Smooth muscle cell (in vitro differentiated cells): ENCODE results near the gene PITRM1. TPM values are rescaled to one million over a fixed set of nuclear protein-coding genes. Genes with fewer than 3 reads are reported as not detected.

Experiments
- DNase-seq: peaks from one replicate; lab custom pipeline; 2025; ENCODE audit not compliant: unreplicated experiment; lab: John Stamatoyannopoulos, UW
- H2AFZ ChIP-seq: fragments of 200-600 bp; sonication (generic); 2 replicates; pipeline ENCODE4 v1.6.0; 2016; ENCODE audit warnings: antibody characterized with exemption, low read depth, mild to moderate bottlenecking
- H3F3A ChIP-seq: fragments of 200-600 bp; sonication (generic); 2 replicates; pipeline ENCODE4 v1.6.0; 2017; ENCODE audit warnings: antibody characterized with exemption, low read depth
- H3K27ac ChIP-seq: fragments of 200-600 bp; sonication (generic); 2 replicates; pipeline ENCODE4 v1.5.1; 2016; ENCODE audit warnings: low read depth, mild to moderate bottlenecking
- H3K27me3 ChIP-seq: fragments of 200-600 bp; sonication (generic); 2 replicates; pipeline ENCODE4 v1.6.1; 2016; ENCODE audit warnings: low read depth, mild to moderate bottlenecking
- H3K36me3 ChIP-seq: fragments of 200-600 bp; sonication (generic); 2 replicates; pipeline ENCODE4 v1.5.1; 2016; ENCODE audit warnings: low read depth
- H3K4me1 ChIP-seq: fragments of 200-600 bp; sonication (generic); 2 replicates; pipeline ENCODE4 v1.5.1; 2016; ENCODE audit warnings: low read depth
- H3K4me2 ChIP-seq: fragments of 200-600 bp; sonication (generic); 2 replicates; pipeline ENCODE4 v1.6.0; 2016; ENCODE audit warnings: mild to moderate bottlenecking
- H3K4me3 ChIP-seq: fragments of 200-600 bp; sonication (generic); 2 replicates; pipeline ENCODE4 v1.5.1; 2016; ENCODE audit warnings: mild to moderate bottlenecking
- H3K79me2 ChIP-seq: fragments of 200-600 bp; sonication (generic); 2 replicates; pipeline ENCODE4 v1.6.0; 2016; ENCODE audit warnings: low read depth, mild to moderate bottlenecking
- H3K9ac ChIP-seq: fragments of 200-600 bp; sonication (generic); 2 replicates; pipeline ENCODE4 v1.6.0; 2016; ENCODE audit warnings: low read depth
- H3K9me3 ChIP-seq: fragments of 200-600 bp; sonication (generic); replicated peaks from 2 replicates; pipeline ENCODE4 v1.5.1; 2016; ENCODE audit warnings: low read depth
- H4K20me1 ChIP-seq: fragments of 200-600 bp; sonication (generic); 2 replicates; pipeline ENCODE4 v1.6.0; 2016; ENCODE audit warnings: low read depth
- CTCF ChIP-seq: fragments of 200-600 bp; sonication (generic); IDR thresholded peaks from 2 replicates; pipeline ENCODE4 v1.5.1; 2017; ENCODE audit warnings: borderline replicate concordance, mild to moderate bottlenecking, antibody characterized with exemption; ENCODE audit not compliant: insufficient read depth, poor library complexity, severe bottlenecking
- WGBS: methylation state at CpG from one replicate; pipeline ENCODE4 v1.1.7; 2016; ENCODE audit warnings: low lambda C conversion rate; 5-methylcytosine and 5-hydroxymethylcytosine counted together
- polyA plus RNA-seq: library from polyadenylated mRNA; unstranded; fragments of >200 nt; fragmentation: Nextera tagmentation; extraction: Ambion mirVana; gene quantifications from 2 replicates; pipeline ENCODE4 v1.2.1, GENCODE V29; 2016
- total RNA-seq: library from RNA; depleted of rRNA; stranded (reverse); fragments of >200 nt; gene quantifications from 2 replicates; pipeline ENCODE4 v1.2.3, GENCODE V29; 2014

The PITRM1 gene
- total and polyA plus RNA-seq, 2 experiments from 2014 or later = 49.2 to 61.3 TPM

GRCh38 chr10:3215153-3215775 lies 42.7 kb upstream of the PITRM1 start:
- no peaks in the 10 kb centered on the region for H3K9me3 ChIP-seq
- no peaks in the 10 kb centered on the region for H3K79me2 ChIP-seq
- H3K36me3 ChIP-seq = no peaks in the 10 kb centered on the region
- no peak for DNase-seq
- no peaks in the 10 kb centered on the region for H3K27me3 ChIP-seq
- no peak for TF ChIP-seq CTCF
- no peak overlapping the region for H3K27ac ChIP-seq
- no peak overlapping the region for H3K4me2 ChIP-seq
- no peaks in the 10 kb centered on the region for H3F3A ChIP-seq
- no peak overlapping the region for H3K4me3 ChIP-seq
- 77% methylated on average over 14 of the region's 14 CpGs for WGBS
- no peaks in the 10 kb centered on the region for H3K4me1 ChIP-seq
- H2AFZ ChIP-seq = no peak overlapping the region
- no peak overlapping the region for H3K9ac ChIP-seq
- H4K20me1 ChIP-seq = no peaks in the 10 kb centered on the region

DNA sequence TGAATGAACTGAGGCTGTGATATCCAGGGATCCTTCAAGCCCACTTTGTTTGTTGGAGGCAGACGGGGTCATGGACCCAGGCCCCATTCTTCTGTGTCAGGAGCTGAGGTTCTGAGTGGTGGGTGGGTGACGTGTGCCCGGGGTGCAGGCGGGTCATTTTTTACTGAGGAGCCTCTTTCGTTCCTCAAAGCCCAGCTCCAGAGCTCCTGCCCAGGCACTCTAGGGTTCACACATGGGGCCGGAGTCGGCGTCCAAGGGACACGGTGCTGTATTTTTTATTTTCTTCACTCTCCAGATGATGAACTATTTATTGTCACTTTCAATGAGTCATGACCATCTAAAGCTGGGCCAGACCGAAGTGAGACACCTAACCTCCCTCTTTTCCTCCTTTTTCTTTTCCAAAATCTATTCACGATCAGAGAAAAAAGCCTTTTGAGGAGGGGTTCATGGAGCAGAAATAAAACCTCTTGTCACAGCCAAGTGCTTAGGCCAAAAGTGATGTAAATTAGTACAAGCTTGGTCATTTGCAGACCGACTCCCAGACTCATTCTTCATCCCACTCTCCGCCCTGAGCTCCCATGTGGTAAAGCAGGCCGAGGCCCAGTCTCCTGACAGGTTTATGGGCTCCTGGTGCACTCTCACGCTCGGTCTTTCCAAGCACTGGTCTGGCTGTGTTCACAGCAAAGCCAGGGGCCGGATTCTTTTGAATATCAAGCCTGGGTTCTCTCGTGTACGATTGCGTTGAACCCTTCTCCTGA lies 41.4 kb upstream of the PITRM1 start:
- WGBS = 52% methylated on average over 20 of the region's 20 CpGs
- Histone ChIP-seq H3K9me3 (no peaks in the 10 kb centered on the region), H3K36me3 (no peaks in the 10 kb centered on the region), H3K27me3 (no peaks in the 10 kb centered on the region), H3K79me2 (no peaks in the 10 kb centered on the region), H3K4me2 (no peak overlapping the region), H2AFZ (peak overlapping the region; percentile 51), H3K4me3 (no peak overlapping the region), H3K27ac (peak overlapping the region; percentile 57), H3F3A (no peaks in the 10 kb centered on the region), H4K20me1 (no peaks in the 10 kb centered on the region), H3K9ac (no peak overlapping the region), H3K4me1 (no peaks in the 10 kb centered on the region)
- DNase-seq = no peak
- TF ChIP-seq CTCF = no peak

- H3F3A ChIP-seq = no peaks in the 10 kb centered on the region
- TF ChIP-seq CTCF = no peak
- H4K20me1 ChIP-seq = no peaks in the 10 kb centered on the region
- H3K79me2 ChIP-seq = no peaks in the 10 kb centered on the region
- no peaks in the 10 kb centered on the region for H3K4me1 ChIP-seq
- H3K36me3 ChIP-seq = no peaks in the 10 kb centered on the region
- H3K9me3 ChIP-seq = no peaks in the 10 kb centered on the region
- H3K27ac ChIP-seq = no peak overlapping the region
- 76% methylated on average over 10 of the region's 10 CpGs for WGBS
- H3K9ac ChIP-seq = no peak overlapping the region
- H3K27me3 ChIP-seq = no peaks in the 10 kb centered on the region
- no peak overlapping the region for H3K4me3 ChIP-seq
- H2AFZ ChIP-seq = no peak overlapping the region
- DNase-seq = no peak
- H3K4me2 ChIP-seq = no peak overlapping the region
These were observed 40.6 kb upstream of the PITRM1 start for GRCh38 chr10:3213208-3213607.
